Measurements from ENCODE around the gene EEF1G. TPM values are rescaled to one million over a fixed set of nuclear protein-coding genes. Genes with fewer than 3 reads are reported as not detected.

The EEF1G gene
- total and polyA plus RNA-seq, 9 of the 15 experiments (the other 6 are each of a cell fraction or from before 2014, with no cell fraction given) = 985 to 2,349 (median 2,035) TPM

DNA sequence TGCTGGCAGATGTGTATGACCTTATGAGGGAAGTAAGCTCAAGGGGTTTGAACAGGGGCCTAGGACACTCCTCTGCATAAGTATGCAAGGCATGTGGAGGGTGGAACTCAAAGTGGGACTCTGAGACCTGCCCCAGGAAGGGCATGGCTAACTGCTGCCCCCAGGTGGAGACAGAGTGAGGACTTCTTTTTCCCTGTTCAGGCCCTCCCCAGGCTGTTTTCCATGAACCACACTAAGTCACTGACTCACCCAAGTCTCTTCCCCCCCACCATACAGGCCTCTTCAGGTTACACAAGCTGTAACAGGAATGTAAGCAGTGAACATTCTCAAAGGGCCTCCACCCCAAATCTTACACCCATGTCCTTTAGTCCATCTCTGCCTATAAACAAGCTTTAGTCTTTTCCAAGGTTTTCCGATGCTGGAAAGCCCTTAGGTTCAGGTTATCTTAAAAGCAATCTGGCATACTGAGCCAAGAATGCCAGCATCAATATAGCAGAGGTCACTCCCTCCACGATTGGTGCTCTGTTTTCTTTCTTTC is 13.1 kb downstream of the EEF1G start (continued):
- TF ChIP-seq, protein P1, sequence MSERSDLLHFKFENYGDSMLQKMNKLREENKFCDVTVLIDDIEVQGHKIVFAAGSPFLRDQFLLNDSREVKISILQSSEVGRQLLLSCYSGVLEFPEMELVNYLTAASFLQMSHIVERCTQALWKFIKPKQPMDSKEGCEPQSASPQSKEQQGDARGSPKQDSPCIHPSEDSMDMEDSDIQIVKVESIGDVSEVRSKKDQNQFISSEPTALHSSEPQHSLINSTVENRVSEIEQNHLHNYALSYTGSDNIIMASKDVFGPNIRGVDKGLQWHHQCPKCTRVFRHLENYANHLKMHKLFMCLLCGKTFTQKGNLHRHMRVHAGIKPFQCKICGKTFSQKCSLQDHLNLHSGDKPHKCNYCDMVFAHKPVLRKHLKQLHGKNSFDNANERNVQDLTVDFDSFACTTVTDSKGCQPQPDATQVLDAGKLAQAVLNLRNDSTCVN (CRISPR knock-in tag; IDR thresholded peaks at IDR 0.05) = no peak
- TF ChIP-seq, protein P2, sequence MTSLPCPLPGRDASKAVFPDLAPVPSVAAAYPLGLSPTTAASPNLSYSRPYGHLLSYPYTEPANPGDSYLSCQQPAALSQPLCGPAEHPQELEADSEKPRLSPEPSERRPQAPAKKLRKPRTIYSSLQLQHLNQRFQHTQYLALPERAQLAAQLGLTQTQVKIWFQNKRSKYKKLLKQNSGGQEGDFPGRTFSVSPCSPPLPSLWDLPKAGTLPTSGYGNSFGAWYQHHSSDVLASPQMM (CRISPR knock-in tag; IDR thresholded peaks at IDR 0.05) = no peak
- TF ChIP-seq ESRRA (IDR thresholded peaks at IDR 0.05; ENCODE audit: borderline replicate concordance, low read depth) (peak; percentile 35; the same call in 1 of the 2 replicates), KAT8 (IDR thresholded peaks at IDR 0.05; ENCODE audit: low read depth) (no peak), NR1H2 (CRISPR knock-in tag; IDR thresholded peaks at IDR 0.05) (no peak), TCF3 (CRISPR knock-in tag; IDR thresholded peaks at IDR 0.05) (no peak)
- TF ChIP-seq, protein P3, sequence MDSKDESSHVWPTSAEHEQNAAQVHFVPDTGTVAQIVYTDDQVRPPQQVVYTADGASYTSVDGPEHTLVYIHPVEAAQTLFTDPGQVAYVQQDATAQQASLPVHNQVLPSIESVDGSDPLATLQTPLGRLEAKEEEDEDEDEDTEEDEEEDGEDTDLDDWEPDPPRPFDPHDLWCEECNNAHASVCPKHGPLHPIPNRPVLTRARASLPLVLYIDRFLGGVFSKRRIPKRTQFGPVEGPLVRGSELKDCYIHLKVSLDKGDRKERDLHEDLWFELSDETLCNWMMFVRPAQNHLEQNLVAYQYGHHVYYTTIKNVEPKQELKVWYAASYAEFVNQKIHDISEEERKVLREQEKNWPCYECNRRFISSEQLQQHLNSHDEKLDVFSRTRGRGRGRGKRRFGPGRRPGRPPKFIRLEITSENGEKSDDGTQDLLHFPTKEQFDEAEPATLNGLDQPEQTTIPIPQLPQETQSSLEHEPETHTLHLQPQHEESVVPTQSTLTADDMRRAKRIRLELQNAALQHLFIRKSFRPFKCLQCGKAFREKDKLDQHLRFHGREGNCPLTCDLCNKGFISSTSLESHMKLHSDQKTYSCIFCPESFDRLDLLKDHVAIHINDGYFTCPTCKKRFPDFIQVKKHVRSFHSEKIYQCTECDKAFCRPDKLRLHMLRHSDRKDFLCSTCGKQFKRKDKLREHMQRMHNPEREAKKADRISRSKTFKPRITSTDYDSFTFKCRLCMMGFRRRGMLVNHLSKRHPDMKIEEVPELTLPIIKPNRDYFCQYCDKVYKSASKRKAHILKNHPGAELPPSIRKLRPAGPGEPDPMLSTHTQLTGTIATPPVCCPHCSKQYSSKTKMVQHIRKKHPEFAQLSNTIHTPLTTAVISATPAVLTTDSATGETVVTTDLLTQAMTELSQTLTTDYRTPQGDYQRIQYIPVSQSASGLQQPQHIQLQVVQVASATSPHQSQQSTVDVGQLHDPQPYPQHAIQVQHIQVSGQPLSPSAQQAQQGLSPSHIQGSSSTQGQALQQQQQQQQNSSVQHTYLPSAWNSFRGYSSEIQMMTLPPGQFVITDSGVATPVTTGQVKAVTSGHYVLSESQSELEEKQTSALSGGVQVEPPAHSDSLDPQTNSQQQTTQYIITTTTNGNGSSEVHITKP (IDR thresholded peaks at IDR 0.05; ENCODE audit: partially characterized antibody) = peak; percentile 52
- TF ChIP-seq, protein P4, sequence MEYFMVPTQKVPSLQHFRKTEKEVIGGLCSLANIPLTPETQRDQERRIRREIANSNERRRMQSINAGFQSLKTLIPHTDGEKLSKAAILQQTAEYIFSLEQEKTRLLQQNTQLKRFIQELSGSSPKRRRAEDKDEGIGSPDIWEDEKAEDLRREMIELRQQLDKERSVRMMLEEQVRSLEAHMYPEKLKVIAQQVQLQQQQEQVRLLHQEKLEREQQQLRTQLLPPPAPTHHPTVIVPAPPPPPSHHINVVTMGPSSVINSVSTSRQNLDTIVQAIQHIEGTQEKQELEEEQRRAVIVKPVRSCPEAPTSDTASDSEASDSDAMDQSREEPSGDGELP (CRISPR knock-in tag; IDR thresholded peaks at IDR 0.05; ENCODE audit: borderline replicate concordance) = peak; percentile 52; the same call in 1 of the 2 replicates
- TF ChIP-seq, protein P5, sequence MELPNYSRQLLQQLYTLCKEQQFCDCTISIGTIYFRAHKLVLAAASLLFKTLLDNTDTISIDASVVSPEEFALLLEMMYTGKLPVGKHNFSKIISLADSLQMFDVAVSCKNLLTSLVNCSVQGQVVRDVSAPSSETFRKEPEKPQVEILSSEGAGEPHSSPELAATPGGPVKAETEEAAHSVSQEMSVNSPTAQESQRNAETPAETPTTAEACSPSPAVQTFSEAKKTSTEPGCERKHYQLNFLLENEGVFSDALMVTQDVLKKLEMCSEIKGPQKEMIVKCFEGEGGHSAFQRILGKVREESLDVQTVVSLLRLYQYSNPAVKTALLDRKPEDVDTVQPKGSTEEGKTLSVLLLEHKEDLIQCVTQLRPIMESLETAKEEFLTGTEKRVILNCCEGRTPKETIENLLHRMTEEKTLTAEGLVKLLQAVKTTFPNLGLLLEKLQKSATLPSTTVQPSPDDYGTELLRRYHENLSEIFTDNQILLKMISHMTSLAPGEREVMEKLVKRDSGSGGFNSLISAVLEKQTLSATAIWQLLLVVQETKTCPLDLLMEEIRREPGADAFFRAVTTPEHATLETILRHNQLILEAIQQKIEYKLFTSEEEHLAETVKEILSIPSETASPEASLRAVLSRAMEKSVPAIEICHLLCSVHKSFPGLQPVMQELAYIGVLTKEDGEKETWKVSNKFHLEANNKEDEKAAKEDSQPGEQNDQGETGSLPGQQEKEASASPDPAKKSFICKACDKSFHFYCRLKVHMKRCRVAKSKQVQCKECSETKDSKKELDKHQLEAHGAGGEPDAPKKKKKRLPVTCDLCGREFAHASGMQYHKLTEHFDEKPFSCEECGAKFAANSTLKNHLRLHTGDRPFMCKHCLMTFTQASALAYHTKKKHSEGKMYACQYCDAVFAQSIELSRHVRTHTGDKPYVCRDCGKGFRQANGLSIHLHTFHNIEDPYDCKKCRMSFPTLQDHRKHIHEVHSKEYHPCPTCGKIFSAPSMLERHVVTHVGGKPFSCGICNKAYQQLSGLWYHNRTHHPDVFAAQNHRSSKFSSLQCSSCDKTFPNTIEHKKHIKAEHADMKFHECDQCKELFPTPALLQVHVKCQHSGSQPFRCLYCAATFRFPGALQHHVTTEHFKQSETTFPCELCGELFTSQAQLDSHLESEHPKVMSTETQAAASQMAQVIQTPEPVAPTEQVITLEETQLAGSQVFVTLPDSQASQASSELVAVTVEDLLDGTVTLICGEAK (IDR thresholded peaks at IDR 0.05) = no peak
- TF ChIP-seq, protein P5 (CRISPR knock-in tag; IDR thresholded peaks at IDR 0.05) = no peak

Data from K562 (cell line).